A673 (cell line): ENCODE data around the gene IGFBP1.

Experiments
- EZH2 ChIP-seq: fragments of 200-600 bp; sonication (generic); IDR thresholded peaks from 2 replicates; pipeline ENCODE4 v1.6.1; 2017; ENCODE audit warnings: borderline replicate concordance, low read depth, mild to moderate bottlenecking, mixed read lengths, antibody characterized with exemption, low read length; ENCODE audit not compliant: poor library complexity, severe bottlenecking
- TF ChIP-seq, protein P1 (sequence below): fragments of 300-800, 200-600 bp; sonication (generic); conservative IDR thresholded peaks from 2 replicates; pipeline ENCODE4 v1.5.1; 2017; ENCODE audit warnings: low read depth, mild to moderate bottlenecking, antibody characterized with exemption, low read length, moderate library complexity, mixed read lengths

DNA sequence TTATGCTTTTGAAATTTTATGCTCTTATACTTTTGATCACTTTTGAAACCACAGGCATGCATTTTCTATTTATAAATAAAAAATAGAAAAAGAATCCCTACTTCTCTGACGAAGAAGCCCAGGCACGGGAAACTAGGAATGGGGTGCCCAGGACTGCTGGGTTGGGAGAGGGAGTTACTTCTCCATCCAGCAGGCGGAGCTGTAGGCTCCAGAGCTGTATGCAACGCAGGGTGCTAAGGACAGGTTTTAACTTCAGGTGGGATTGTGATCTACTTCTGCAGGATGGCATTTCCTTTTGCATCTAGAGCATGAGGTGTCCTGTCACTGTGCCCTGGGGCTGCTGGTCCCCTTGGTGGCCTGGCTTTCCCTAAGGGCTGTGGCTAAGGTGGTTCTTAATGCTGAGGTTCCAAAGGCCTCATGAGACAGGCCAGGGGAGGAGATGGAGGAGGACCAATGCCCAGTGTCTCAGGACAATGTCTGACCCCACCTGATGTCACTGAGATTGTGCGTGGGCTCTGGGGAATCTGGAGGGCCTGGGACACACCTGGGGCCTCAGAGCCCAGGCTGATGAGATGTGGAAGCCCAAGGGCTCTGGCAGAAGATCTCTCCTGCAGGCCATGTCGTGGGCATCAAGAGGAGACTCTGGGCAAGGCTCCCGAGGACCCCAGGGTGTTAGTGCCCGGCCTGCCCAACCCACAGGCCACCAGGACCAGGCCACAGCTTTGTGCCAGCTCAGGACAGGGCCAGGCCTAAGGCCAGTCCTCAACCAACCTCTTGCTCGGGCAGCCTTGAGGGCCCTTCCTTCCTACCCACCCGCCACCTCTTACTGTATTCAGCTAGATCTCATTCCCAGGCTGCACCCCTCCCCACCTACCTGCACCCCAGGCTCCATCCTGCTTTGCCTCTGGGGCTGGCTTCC lies 15.9 kb upstream of the IGFBP1 start:
- TF ChIP-seq, protein P1, sequence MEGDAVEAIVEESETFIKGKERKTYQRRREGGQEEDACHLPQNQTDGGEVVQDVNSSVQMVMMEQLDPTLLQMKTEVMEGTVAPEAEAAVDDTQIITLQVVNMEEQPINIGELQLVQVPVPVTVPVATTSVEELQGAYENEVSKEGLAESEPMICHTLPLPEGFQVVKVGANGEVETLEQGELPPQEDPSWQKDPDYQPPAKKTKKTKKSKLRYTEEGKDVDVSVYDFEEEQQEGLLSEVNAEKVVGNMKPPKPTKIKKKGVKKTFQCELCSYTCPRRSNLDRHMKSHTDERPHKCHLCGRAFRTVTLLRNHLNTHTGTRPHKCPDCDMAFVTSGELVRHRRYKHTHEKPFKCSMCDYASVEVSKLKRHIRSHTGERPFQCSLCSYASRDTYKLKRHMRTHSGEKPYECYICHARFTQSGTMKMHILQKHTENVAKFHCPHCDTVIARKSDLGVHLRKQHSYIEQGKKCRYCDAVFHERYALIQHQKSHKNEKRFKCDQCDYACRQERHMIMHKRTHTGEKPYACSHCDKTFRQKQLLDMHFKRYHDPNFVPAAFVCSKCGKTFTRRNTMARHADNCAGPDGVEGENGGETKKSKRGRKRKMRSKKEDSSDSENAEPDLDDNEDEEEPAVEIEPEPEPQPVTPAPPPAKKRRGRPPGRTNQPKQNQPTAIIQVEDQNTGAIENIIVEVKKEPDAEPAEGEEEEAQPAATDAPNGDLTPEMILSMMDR: peak; percentile 57
- TF ChIP-seq EZH2: no peak
